Skeletal muscle tissue (tissue), 4 donors: ENCODE results near the gene KIF5C. TPM values are rescaled to one million over a fixed set of nuclear protein-coding genes. Genes with fewer than 3 reads are reported as not detected.

Experiments
- H3K27ac ChIP-seq: one replicate; pipeline ENCODE4 v1.7.0; 2013; ENCODE audit warnings: mild to moderate bottlenecking, low read depth, low read length, inconsistent platforms
- H3K27me3 ChIP-seq, 3 donors: one replicate each; pipeline ENCODE4 v1.7.0; 2013; ENCODE audit warnings: low read length in 3 of 3; ENCODE audit not compliant: control insufficient read depth in 3 of 3, insufficient read depth in 3 of 3
- H3K36me3 ChIP-seq, 3 donors: one replicate each; pipeline ENCODE4 v1.7.0; 2013; ENCODE audit warnings: low read length in 3 of 3; ENCODE audit not compliant: control insufficient read depth in 3 of 3, insufficient read depth in 3 of 3
- H3K4me1 ChIP-seq, 3 donors: one replicate each; pipeline ENCODE4 v1.7.0; 2013; ENCODE audit warnings: low read length in 3 of 3, mild to moderate bottlenecking in 3 of 3; ENCODE audit not compliant: control insufficient read depth in 3 of 3, insufficient read depth in 3 of 3
- H3K4me3 ChIP-seq, 3 donors: one replicate each; pipeline ENCODE4 v1.7.0; 2013; ENCODE audit warnings: low read length in 3 of 3
- H3K9ac ChIP-seq, 3 donors: one replicate each; pipeline ENCODE4 v1.7.0; 2013; ENCODE audit warnings: low read length in 3 of 3, mild to moderate bottlenecking in 3 of 3, moderate library complexity in 2 of 3, low read depth in 1 of 3
- H3K9me3 ChIP-seq, 3 donors: one replicate each; pipeline ENCODE4 v1.7.0; 2013; ENCODE audit warnings: low read length in 3 of 3; ENCODE audit not compliant: control insufficient read depth in 3 of 3
- total RNA-seq: library from RNA; depleted of rRNA; stranded (reverse); fragments of >200 nt; gene quantifications from one replicate; pipeline ENCODE4 v1.2.3, GENCODE V29; 2014
- donor health status: Osteomylitis.

KIF5C gene
- total RNA-seq, 1 donor from 2014 or later: 1.0 TPM

DNA sequence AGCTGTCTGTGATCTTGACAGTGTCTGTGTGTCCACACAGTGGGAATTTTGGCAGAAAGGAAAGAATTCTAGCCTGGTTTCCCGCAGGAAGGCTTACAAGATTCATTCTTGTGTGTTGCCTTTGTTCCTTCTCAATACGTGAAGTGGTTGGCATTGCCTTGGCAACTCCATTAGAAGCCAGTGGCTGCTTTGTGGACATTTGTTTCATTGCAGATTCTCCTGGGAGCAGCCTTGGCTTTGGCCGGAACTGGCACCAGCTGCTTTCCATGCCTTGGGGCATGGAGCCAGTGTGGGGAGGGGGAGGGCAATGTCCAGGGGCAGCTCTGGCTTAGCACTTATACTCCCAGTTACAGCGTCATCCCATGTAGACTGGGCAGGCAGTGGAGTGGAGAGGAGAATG, 39.4 kb downstream of the KIF5C start:
- Histone ChIP-seq H3K27me3 (no peaks in the 10 kb centered on the region), H3K4me3 (no peak overlapping the region), H3K9me3 (peaks cover 0 to 7% (median 0%) of the 10 kb centered on the region in 3 donors), H3K36me3 (no peaks in the 10 kb centered on the region), H3K9ac (no peak overlapping the region), H3K27ac (no peak overlapping the region), H3K4me1 (no peaks in the 10 kb centered on the region)

DNA sequence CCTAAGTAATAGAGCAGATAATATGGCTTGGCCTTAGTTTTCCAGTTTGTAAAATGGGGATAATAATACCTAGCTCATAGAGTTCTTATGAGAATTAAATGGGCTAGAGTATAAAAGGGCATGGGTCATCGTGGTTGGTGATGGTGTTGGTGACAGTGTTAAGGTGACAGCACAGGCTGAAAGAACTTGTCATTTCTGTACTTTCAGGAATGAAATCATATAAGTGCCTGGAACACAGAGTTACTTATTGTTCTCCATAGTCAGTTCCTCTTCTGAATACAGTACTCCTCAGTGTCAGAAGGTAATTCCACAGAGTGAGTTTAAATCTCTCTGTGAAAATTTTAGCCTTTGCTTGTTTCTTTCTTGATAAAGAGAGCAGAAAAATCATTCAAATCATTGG, 42.4 kb downstream of the KIF5C start:
- no peak overlapping the region for H3K9ac ChIP-seq
- no peaks in the 10 kb centered on the region for H3K27me3 ChIP-seq
- H3K4me3 ChIP-seq: no peak overlapping the region
- H3K9me3 ChIP-seq: peaks cover 0 to 7% (median 0%) of the 10 kb centered on the region in 3 donors
- no peaks in the 10 kb centered on the region for H3K36me3 ChIP-seq
- H3K4me1 ChIP-seq: no peaks in the 10 kb centered on the region
- no peak overlapping the region for H3K27ac ChIP-seq

DNA sequence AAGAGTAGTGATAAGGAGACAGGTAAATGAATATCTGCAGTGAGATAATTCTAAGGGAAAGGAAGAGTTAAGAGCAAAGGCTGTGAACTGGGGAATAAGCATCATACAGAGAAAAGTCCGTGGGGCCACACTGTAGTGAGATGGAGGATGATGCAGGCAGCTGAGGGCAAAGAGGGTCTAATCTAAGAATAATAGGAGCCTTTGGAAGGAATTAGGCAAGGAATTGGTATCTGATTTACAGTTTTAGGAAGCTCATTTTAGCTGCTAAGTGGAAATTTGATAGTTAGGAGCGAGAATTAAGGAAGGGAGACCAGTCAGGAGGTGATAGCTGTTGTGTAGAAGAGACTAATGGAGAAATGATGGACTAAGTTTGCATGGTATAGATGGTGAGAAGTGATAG, 43.5 kb downstream of the KIF5C start:
- Histone ChIP-seq H3K27me3 (no peaks in the 10 kb centered on the region), H3K4me1 (no peaks in the 10 kb centered on the region), H3K27ac (no peak overlapping the region), H3K9me3 (peaks cover 0 to 7% (median 0%) of the 10 kb centered on the region in 3 donors), H3K36me3 (no peaks in the 10 kb centered on the region), H3K9ac (no peak overlapping the region), H3K4me3 (no peak overlapping the region)

DNA sequence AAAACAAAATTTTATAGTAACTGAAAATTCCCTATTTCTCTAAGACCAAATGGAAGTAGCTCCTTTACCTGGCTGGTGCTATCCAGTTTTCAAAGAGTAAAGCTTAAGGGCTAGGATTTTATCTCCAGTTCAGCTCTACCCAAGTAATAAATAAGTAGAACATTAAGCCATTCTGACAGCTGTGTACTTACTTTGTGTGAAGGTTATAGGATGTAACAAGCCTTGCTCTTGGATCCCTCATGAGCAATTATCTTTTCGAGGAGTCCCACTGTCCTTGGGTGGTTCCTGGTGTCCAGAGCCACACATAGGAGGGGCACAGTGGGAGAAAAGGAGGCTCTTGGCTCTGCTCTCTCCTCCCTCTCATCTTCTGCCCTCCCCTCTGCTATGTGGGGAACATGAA, 45.5 kb downstream of the KIF5C start:
- Histone ChIP-seq H3K4me3 (no peak overlapping the region), H3K9me3 (peaks cover 0 to 7% (median 0%) of the 10 kb centered on the region in 3 donors), H3K4me1 (no peaks in the 10 kb centered on the region), H3K27ac (no peak overlapping the region), H3K36me3 (no peaks in the 10 kb centered on the region), H3K9ac (no peak overlapping the region), H3K27me3 (no peaks in the 10 kb centered on the region)

DNA sequence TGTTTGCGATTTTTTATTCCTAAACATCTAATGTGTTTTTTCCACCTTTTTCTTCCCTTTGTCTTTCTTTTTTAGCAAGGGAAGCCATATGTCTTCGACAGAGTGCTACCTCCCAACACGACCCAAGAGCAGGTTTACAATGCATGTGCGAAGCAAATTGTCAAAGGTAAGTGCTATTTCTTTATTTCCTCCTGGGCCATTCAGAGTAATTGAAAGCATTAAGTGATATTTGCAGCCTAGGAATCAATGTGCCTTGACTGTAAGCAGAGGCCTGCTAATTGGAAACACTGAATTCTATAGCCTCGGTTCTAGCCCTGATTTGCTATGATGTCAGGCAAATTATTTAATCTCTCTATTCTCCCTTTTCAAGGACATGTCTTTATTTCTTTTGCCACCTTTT, 47.0 kb downstream of the KIF5C start:
- no peak overlapping the region for H3K4me3 ChIP-seq
- peaks cover 0 to 7% (median 0%) of the 10 kb centered on the region in 3 donors for H3K9me3 ChIP-seq
- no peaks in the 10 kb centered on the region for H3K27me3 ChIP-seq
- no peak overlapping the region for H3K27ac ChIP-seq
- H3K4me1 ChIP-seq: no peaks in the 10 kb centered on the region
- H3K36me3 ChIP-seq: no peaks in the 10 kb centered on the region
- H3K9ac ChIP-seq: no peak overlapping the region

DNA sequence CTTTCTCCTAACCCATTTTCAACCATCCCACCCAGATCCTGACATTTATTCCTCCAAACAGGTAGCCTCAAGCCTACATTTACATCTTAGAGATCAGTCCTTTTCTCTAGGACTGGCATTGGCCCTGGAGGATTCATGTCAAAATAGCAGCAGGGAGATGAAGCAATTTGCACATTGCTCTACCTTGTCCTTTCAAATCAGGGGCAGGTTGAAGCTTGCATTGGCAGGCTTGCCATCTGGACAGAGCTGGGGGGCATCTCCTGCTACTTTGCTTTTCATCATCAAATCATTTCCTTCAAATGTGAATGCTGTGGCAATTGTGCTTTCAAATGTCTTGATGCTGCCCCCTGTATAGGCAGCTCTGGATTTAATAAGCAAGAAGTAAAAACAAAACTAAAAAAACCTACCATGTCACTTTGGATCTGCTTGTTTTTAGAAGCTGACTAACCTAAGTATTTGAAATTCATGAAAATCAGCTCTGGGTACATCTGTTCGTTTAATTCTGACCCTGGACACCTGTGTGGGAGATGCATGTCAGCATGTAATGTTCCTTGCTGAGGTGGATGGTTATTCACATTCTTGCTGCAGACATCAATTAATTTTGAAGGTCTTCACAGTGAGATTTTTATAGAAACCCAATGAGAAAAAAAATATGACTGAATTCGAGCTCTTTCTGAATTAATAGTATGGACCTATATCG, 47.9 kb downstream of the KIF5C start:
- H3K36me3 ChIP-seq: no peaks in the 10 kb centered on the region
- H3K4me3 ChIP-seq: no peak overlapping the region
- H3K9me3 ChIP-seq: peaks cover 0 to 4% (median 0%) of the 10 kb centered on the region in 3 donors
- H3K9ac ChIP-seq: no peak overlapping the region
- H3K4me1 ChIP-seq: no peaks in the 10 kb centered on the region
- no peak overlapping the region for H3K27ac ChIP-seq
- H3K27me3 ChIP-seq: no peaks in the 10 kb centered on the region

DNA sequence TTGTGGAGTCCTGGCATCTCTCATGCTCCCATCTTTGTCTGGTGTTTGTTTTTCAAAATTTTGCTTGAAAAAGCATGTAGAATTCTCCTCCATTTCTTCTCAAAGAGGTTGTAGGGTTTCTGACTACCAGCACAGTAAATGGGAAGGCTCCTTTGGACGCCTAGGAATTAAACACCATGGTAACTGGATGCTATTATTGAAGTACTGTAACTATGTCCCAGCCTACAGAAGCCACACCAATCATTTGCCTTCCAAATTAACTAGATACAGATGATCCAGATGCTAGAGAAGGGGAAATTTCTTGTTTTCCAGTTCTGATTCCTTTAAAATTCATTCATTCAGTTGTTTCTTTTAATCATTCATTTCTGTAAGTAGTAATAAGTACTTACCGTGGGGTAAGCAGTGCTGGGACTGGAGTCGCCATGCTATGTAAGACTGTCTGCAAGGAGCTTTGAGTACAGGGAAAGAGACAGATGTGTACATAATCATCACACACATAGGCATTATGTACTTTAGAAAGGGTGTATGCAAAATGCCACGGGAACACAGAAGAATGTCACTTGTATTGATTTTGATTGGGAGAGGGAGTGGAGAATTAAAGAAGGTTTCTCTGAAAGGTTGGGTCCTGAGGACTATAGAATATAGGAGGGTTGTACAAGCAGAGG, 49.6 kb downstream of the KIF5C start:
- H3K4me1 ChIP-seq: no peaks in the 10 kb centered on the region
- H3K27ac ChIP-seq: no peak overlapping the region
- H3K9ac ChIP-seq: no peak overlapping the region
- H3K27me3 ChIP-seq: no peaks in the 10 kb centered on the region
- H3K4me3 ChIP-seq: no peak overlapping the region
- H3K36me3 ChIP-seq: no peaks in the 10 kb centered on the region
- no peaks in the 10 kb centered on the region for H3K9me3 ChIP-seq

DNA sequence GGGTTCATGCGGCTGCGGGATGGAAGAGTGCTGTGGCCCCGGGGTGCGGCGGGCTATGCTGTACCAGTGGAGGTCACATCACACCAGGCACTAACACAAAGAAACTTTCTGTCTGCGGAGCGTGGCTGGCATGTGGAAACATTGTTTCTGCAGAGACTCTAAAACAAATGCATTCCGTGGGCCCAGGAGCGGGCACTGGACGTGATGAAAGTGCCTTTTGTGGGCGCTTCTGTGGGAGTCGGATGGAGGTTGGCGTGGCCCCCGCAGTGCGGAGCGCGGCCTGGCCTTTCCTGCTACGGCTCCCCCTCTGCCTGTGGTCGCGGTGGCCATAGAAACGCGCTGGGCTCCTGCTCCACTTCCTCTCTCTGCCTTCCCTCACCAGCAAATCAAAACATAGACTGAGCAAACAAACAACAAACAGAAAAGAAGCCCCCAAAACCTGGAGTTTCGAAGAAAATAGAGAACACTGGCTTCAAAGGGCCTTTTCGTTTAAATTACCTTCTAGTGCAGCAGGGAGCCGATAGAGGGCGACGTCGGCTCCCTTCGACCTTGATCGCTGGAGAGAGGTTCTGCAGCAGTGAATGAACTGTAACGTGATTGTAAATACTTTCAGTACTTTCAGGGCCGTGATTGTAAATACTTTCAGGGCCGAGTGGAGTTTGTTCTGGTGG, 51.4 kb downstream of the KIF5C start:
- H3K9ac ChIP-seq: no peak overlapping the region
- H3K27me3 ChIP-seq: no peaks in the 10 kb centered on the region
- no peaks in the 10 kb centered on the region for H3K9me3 ChIP-seq
- no peaks in the 10 kb centered on the region for H3K4me1 ChIP-seq
- no peak overlapping the region for H3K4me3 ChIP-seq
- H3K36me3 ChIP-seq: no peaks in the 10 kb centered on the region
- H3K27ac ChIP-seq: no peak overlapping the region

DNA sequence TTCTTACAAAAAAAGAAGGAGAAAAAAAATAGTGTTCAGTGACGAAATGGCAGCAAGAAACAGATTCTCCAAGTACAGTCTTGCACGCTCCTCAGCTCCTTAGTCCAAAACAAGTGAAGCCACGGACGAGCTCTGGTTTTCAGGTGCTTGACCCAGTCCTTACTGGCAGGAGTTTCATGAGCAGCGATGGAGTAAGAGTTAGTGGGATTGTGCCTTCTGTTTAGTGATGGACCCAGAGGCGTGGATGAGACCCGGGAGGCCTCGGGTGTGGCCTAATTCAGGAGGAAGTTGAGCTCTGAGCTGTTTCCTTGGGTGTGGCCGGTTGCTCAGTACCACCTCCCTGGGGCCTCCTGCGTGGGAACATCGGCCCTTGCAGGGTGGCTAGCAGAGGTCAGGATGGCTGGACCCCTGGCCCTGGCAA, 52.0 kb downstream of the KIF5C start:
- no peaks in the 10 kb centered on the region for H3K4me1 ChIP-seq
- H3K27ac ChIP-seq: no peak overlapping the region
- no peaks in the 10 kb centered on the region for H3K9me3 ChIP-seq
- no peaks in the 10 kb centered on the region for H3K27me3 ChIP-seq
- no peak overlapping the region for H3K9ac ChIP-seq
- H3K36me3 ChIP-seq: no peaks in the 10 kb centered on the region
- no peak overlapping the region for H3K4me3 ChIP-seq

DNA sequence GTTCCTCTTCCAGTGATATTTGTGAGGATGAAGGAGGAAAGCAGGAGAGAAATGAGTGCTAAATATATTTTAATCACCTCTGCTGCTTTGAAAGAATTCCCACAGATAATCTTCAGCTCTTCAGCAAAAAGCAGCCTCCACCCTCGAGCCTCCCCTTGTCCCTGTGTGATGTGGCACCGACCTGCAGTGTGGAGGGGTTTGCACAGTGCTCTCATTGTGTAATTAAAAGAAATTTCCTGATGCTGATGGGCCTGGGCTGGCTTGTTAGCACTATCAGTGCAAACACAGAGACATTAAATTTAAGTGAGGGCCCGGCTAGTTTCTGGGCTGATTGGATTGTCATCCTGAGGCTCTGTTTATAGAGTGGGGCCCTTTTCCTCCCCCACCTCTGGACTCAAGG, 53.4 kb downstream of the KIF5C start:
- H3K4me3 ChIP-seq: no peak overlapping the region
- H3K9ac ChIP-seq: no peak overlapping the region

More for the DNA sequence above, 53.4 kb downstream of the KIF5C start:
- H3K27me3 ChIP-seq: peaks cover 0 to under 1% (median 0%) of the 10 kb centered on the region in 3 donors
- H3K36me3 ChIP-seq: no peaks in the 10 kb centered on the region
- H3K9me3 ChIP-seq: no peaks in the 10 kb centered on the region
- no peaks in the 10 kb centered on the region for H3K4me1 ChIP-seq
- H3K27ac ChIP-seq: no peak overlapping the region
